IMR-90 (cell line): ENCODE measurements around the gene TMEM131. TPM values are rescaled to one million over a fixed set of nuclear protein-coding genes. Genes with fewer than 3 reads are reported as not detected.

Experiments used
- ATAC-seq: fragments of 200-7000 bp; cut with Tn5 transposase; 2 replicates; pipeline ENCODE4 v1.9.1; 2020; ENCODE audit warnings: low read depth, mild to moderate bottlenecking, moderate library complexity
- BruUV-seq: library from RNA; stranded (reverse); fragments of 400-500 nt; replicated peaks from 2 replicates; lab custom pipeline; 2021; lab: Mats Ljungman, UMichigan
- CTCF ChIA-PET: fragments of 300-600 bp; formaldehyde crosslinking; extraction: SDS; loops from one replicate; lab custom pipeline; 2021; ENCODE audit warnings: antibody characterized with exemption; lab: Yijun Ruan, JAX
- POLR2A ChIA-PET: fragments of 300-600 bp; sonication (Branson Sonifier 250); formaldehyde crosslinking; loops from one replicate; lab custom pipeline; 2022; ENCODE audit warnings: antibody characterized with exemption; ENCODE audit not compliant: unreplicated experiment; lab: Charles Lee
- DNase-seq: peaks from one replicate; pipeline ENCODE4 v3.0.0; 2013
- H2AFZ ChIP-seq: replicated peaks from 2 replicates; pipeline ENCODE3; 2013; ENCODE audit warnings: low read length, mild to moderate bottlenecking; ENCODE audit not compliant: poor library complexity
- H2AK5ac ChIP-seq: 2 replicates; pipeline ENCODE4 v1.6.1; 2013; ENCODE audit warnings: low read depth, low read length, inconsistent platforms
- H2AK9ac ChIP-seq: replicated peaks from 2 replicates; pipeline ENCODE3; 2013; ENCODE audit warnings: mild to moderate bottlenecking, low read depth, low read length, moderate library complexity; ENCODE audit not compliant: poor library complexity
- H2BK120ac ChIP-seq: 2 replicates; pipeline ENCODE4 v1.6.1; 2013; ENCODE audit warnings: low read depth, low read length, inconsistent platforms
- H2BK15ac ChIP-seq: 3 replicates; pipeline ENCODE4 v1.6.1; 2013; ENCODE audit warnings: low read depth, low read length, inconsistent platforms
- H2BK20ac ChIP-seq: 2 replicates; pipeline ENCODE4 v1.6.1; 2013; ENCODE audit warnings: low read depth, mild to moderate bottlenecking, inconsistent platforms, low read length, moderate library complexity
- H2BK5ac ChIP-seq: 2 replicates; pipeline ENCODE4 v1.6.1; 2013; ENCODE audit warnings: mild to moderate bottlenecking, low read depth, low read length, inconsistent platforms; ENCODE audit not compliant: poor library complexity, severe bottlenecking
- H3K14ac ChIP-seq: replicated peaks from 2 replicates; pipeline ENCODE4 v1.6.1; 2013; ENCODE audit warnings: low read depth, low read length, inconsistent platforms
- H3K18ac ChIP-seq: 2 replicates; pipeline ENCODE4 v1.6.1; 2013; ENCODE audit warnings: low read depth, low read length, control low read depth
- H3K23ac ChIP-seq: 2 replicates; pipeline ENCODE4 v1.6.1; 2013; ENCODE audit warnings: low read depth, low read length, inconsistent platforms
- H3K27ac ChIP-seq: 2 replicates; pipeline ENCODE4 v1.5.1; 2013; ENCODE audit warnings: mild to moderate bottlenecking, control low read depth, low read length; ENCODE audit not compliant: insufficient read depth
- H3K27me3 ChIP-seq: 2 replicates; pipeline ENCODE4 v1.6.1; 2013; ENCODE audit warnings: low read length; ENCODE audit not compliant: control insufficient read depth, insufficient read depth
- H3K36me3 ChIP-seq: 2 replicates; pipeline ENCODE4 v1.6.1; 2013; ENCODE audit warnings: low read length, mixed read lengths; ENCODE audit not compliant: control insufficient read depth, insufficient read depth
- H3K4ac ChIP-seq: 2 replicates; pipeline ENCODE4 v1.6.1; 2013; ENCODE audit warnings: low read depth, low read length, inconsistent platforms
- H3K4me1 ChIP-seq: 2 replicates; pipeline ENCODE4 v1.6.1; 2013; ENCODE audit warnings: low read length, mixed read lengths; ENCODE audit not compliant: control insufficient read depth, insufficient read depth
- H3K4me2 ChIP-seq: 2 replicates; pipeline ENCODE4 v1.6.1; 2013; ENCODE audit warnings: low read depth, mild to moderate bottlenecking, control low read depth, low read length, moderate library complexity
- H3K4me3 ChIP-seq: 2 replicates; pipeline ENCODE4 v1.5.1; 2013; ENCODE audit warnings: low read depth, mild to moderate bottlenecking, control low read depth, low read length, moderate library complexity; ENCODE audit not compliant: insufficient read depth
- H3K56ac ChIP-seq: 2 replicates; pipeline ENCODE4 v1.6.1; 2013; ENCODE audit warnings: low read length, inconsistent platforms; ENCODE audit not compliant: insufficient read depth; ENCODE audit errors: extremely low read depth
- H3K79me1 ChIP-seq, 2 experiments: 2 replicates each; pipeline ENCODE4 v1.6.1; 2013; ENCODE audit warnings: low read length in 2 of 2, inconsistent platforms in 1 of 2, low read depth in 1 of 2
- H3K9ac ChIP-seq: 2 replicates; pipeline ENCODE4 v1.6.1; 2013; ENCODE audit warnings: low read depth, low read length, control low read depth
- H3K9me1 ChIP-seq: 2 replicates; pipeline ENCODE4 v1.6.1; 2013; ENCODE audit warnings: low read length, inconsistent platforms; ENCODE audit not compliant: insufficient read depth
- H3K9me3 ChIP-seq: 2 replicates; pipeline ENCODE4 v1.6.1; 2013; ENCODE audit warnings: low read length; ENCODE audit not compliant: control insufficient read depth, insufficient read depth
- H4K20me1 ChIP-seq: 2 replicates; pipeline ENCODE4 v1.6.1; 2013; ENCODE audit warnings: low read length, inconsistent platforms; ENCODE audit not compliant: insufficient read depth
- H4K5ac ChIP-seq: 2 replicates; pipeline ENCODE4 v1.6.1; 2013; ENCODE audit warnings: mild to moderate bottlenecking, low read depth, low read length, control low read depth
- H4K8ac ChIP-seq, 2 experiments: 2 replicates each; pipeline ENCODE4 v1.6.1; 2013; ENCODE audit warnings: low read depth in 2 of 2, low read length in 2 of 2, control low read depth in 1 of 2, inconsistent platforms in 1 of 2
- H4K91ac ChIP-seq: 2 replicates; pipeline ENCODE4 v1.6.1; 2013; ENCODE audit warnings: low read depth, low read length, inconsistent platforms; ENCODE audit not compliant: insufficient read depth
- CEBPB ChIP-seq: IDR thresholded peaks from 2 replicates; pipeline ENCODE4 v1.6.1; 2012; ENCODE audit warnings: low read depth, low read length, improper control_type of control experiment
- CHD1 ChIP-seq: IDR thresholded peaks from 2 replicates; pipeline ENCODE4 v1.6.1; 2012; ENCODE audit warnings: low read depth, low read length, improper control_type of control experiment
- CTCF ChIP-seq: conservative IDR thresholded peaks from 2 replicates; pipeline ENCODE4 v1.5.1; 2012; ENCODE audit warnings: mild to moderate bottlenecking, low read depth, low read length, improper control_type of control experiment
- MAFK ChIP-seq: IDR thresholded peaks from 2 replicates; pipeline ENCODE4 v1.6.1; 2012; ENCODE audit warnings: low read depth, low read length, improper control_type of control experiment
- MXI1 ChIP-seq: IDR thresholded peaks from 2 replicates; pipeline ENCODE4 v1.6.1; 2012; ENCODE audit warnings: low read depth, mild to moderate bottlenecking, low read length, moderate library complexity, borderline replicate concordance
- NFE2L2 ChIP-seq: fragments of 150-350 bp; IDR thresholded peaks from 2 replicates; pipeline ENCODE4 v1.6.1; 2016; ENCODE audit warnings: low read depth, mild to moderate bottlenecking, low read length
- RAD21 ChIP-seq: IDR thresholded peaks from 2 replicates; pipeline ENCODE4 v1.6.1; 2012; ENCODE audit warnings: low read length, improper control_type of control experiment
- WGBS, 2 experiments: methylation state at CpG; one replicate each; pipeline versions ENCODE4 v1.1.5 to v1.1.7; 2013; ENCODE audit warnings: missing lambda C conversion rate in 2 of 2; ENCODE audit not compliant: insufficient read length in 1 of 2; ENCODE audit errors: extremely low coverage in 2 of 2; 5-methylcytosine and 5-hydroxymethylcytosine counted together
- dilution Hi-C: fragments of 300-500 bp; cut with HindIII; formaldehyde crosslinking; loops from one replicate; pipeline ENCODE4 v1.14.3; 2018; ENCODE audit warnings: low sequenced_read_pairs; ENCODE audit not compliant: unreplicated experiment
- in situ Hi-C: fragments of 300-500 bp; cut with MboI; formaldehyde crosslinking; loops from 3 replicates; pipeline ENCODE4 v1.14.3; 2019; ENCODE audit warnings: low sequenced_read_pairs, inconsistent platforms, mixed read lengths
- intact Hi-C: fragments of 100-400 bp; cut with micrococcal nuclease; formaldehyde crosslinking; loops from 2 replicates; pipeline ENCODE4 v1.10.0; 2022
- polyA plus RNA-seq, 3 experiments: library from polyadenylated mRNA; depleted of rRNA; stranded (reverse); fragments of >200 nt; gene quantifications; 2 replicates each; pipeline ENCODE4 v1.2.3, GENCODE V29; 2012; ENCODE audit warnings: low replicate concordance in 1 of 3
- total RNA-seq: library from RNA; depleted of rRNA; stranded (reverse); fragments of >200 nt; gene quantifications from 2 replicates; pipeline ENCODE4 v1.2.3, GENCODE V29; 2012

The TMEM131 gene
- total and polyA plus RNA-seq, 2 of the 4 experiments (the other 2 are of a cell fraction) = 13.3 to 14.0 TPM

- no peak overlapping the region for H3K4me2 ChIP-seq
Measured at GRCh38 chr2:97742381-97742847, 253.3 kb downstream of the TMEM131 start.

More at GRCh38 chr2:97742381-97742847, 253.3 kb downstream of the TMEM131 start:
- no CpG with 5 or more reads among the region's 4 CpGs for WGBS, 2 experiments
- H3K4ac ChIP-seq = no peak overlapping the region
- H2AK9ac ChIP-seq = no peak overlapping the region
- H3K27ac ChIP-seq = no peak overlapping the region
- no peak overlapping the region for H4K8ac ChIP-seq
- H3K56ac ChIP-seq = no peak overlapping the region
- H3K4me3 ChIP-seq = no peak overlapping the region
- ChIA-PET POLR2A (no interaction called here), CTCF (interaction anchor here (1.0 kb wide), 1 partner anchor 42 kb away, joined by 3 read pairs; no protein-coding TSS in a partner anchor)
- H2BK5ac ChIP-seq = no peak overlapping the region
- no peak overlapping the region for H3K14ac ChIP-seq
- no peak overlapping the region for H3K23ac ChIP-seq
- TF ChIP-seq CTCF = no peak
- no peak for TF ChIP-seq RAD21
- no peak for TF ChIP-seq CEBPB
- no peak for TF ChIP-seq CHD1
- no peak for TF ChIP-seq MAFK
- TF ChIP-seq MXI1 = no peak
- TF ChIP-seq NFE2L2 = no peak
- H3K27me3 ChIP-seq = no peaks in the 10 kb centered on the region
- dilution Hi-C loops = no loop called here
- H4K91ac ChIP-seq = no peak overlapping the region
- no peak overlapping the region for H2BK15ac ChIP-seq
- H3K4me1 ChIP-seq = peaks cover 4% of the 10 kb centered on the region; the same call in 1 of the 2 replicates
- no peak overlapping the region for H2BK20ac ChIP-seq
- no TSS peak for BruUV-seq
- no peak for DNase-seq
- no peak overlapping the region for H3K18ac ChIP-seq
- H3K9ac ChIP-seq = no peak overlapping the region
- 0 out of 2 replicates have a peak, but pooled peaks cover 2% of the 10 kb centered on the region for H3K36me3 ChIP-seq
- no peak for ATAC-seq
- H2AK5ac ChIP-seq = no peak overlapping the region
- H3K79me1 ChIP-seq = no peaks in the 10 kb centered on the region
- in situ Hi-C loops = no loop called here
- H4K20me1 ChIP-seq = no peaks in the 10 kb centered on the region
- peaks cover 2% of the 10 kb centered on the region; the same call in 1 of the 2 replicates for H3K9me1 ChIP-seq
- H4K5ac ChIP-seq = no peak overlapping the region
- no peak overlapping the region for H2AFZ ChIP-seq
- no peak overlapping the region for H2BK120ac ChIP-seq
- intact Hi-C loops = no loop called here
- H3K9me3 ChIP-seq = no peaks in the 10 kb centered on the region
